ENCODE results near the gene TBC1D23.

The TBC1D23 gene

DNA sequence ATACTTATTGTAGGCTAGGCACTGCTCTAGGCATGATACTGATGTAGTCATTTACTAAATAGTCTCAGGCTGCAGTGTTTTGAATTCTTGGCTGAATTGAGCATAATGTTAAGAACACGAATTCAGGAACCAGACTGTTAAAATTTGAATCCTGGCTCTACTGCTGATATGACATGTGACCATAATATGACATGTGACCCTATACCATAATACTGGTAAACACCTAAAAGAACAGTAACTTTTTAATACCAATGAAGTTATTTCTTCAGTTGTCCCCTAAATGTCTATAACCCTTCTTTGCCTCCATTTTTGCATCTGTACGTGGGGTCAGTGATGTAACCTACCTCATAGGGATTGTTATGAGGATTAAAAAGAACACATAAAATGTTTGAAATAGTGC is 18.1 kb downstream of the TBC1D23 start:
- TF ChIP-seq, protein P1, sequence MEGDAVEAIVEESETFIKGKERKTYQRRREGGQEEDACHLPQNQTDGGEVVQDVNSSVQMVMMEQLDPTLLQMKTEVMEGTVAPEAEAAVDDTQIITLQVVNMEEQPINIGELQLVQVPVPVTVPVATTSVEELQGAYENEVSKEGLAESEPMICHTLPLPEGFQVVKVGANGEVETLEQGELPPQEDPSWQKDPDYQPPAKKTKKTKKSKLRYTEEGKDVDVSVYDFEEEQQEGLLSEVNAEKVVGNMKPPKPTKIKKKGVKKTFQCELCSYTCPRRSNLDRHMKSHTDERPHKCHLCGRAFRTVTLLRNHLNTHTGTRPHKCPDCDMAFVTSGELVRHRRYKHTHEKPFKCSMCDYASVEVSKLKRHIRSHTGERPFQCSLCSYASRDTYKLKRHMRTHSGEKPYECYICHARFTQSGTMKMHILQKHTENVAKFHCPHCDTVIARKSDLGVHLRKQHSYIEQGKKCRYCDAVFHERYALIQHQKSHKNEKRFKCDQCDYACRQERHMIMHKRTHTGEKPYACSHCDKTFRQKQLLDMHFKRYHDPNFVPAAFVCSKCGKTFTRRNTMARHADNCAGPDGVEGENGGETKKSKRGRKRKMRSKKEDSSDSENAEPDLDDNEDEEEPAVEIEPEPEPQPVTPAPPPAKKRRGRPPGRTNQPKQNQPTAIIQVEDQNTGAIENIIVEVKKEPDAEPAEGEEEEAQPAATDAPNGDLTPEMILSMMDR (IDR thresholded peaks at IDR 0.05; ENCODE audit: extremely low read depth, insufficient read depth, missing control alignments): no peak
- no peak for DNase-seq (ENCODE audit: low spot score)
- in situ Hi-C loops (cut with MboI; ENCODE audit: low pct_unique_long_range_greater_than_20kb, low sequenced_read_pairs, unreplicated experiment): no loop called here

DNA sequence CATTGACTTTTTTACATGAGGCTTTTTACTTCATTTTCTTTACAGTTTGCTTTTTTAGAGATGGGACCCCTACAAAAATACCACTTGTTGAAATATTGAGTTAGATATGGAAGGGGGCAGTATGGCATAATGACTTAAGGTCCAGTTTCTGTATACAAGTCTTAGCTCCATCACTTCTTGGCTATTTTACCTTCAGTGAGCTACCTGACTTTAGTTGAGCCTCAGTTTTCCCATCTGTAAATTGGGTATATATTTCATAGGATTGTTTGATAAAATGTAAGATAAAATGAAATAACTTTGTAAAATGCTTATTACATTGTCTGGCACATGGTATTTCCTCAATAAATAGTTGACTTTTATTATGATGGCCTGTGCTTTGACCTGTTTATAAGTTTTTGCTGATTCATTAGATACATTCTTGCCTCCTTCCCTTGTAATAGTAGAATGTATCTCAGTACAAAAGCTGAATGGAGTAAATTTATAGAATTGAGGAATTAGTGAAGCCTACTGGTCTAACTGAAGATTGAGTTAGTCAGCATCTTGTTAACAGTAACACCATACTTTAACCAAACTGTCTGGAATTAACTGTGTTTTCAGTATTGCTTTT is 27.6 kb downstream of the TBC1D23 start:
- no peak for DNase-seq (ENCODE audit: low spot score)
- TF ChIP-seq, protein P1 (IDR thresholded peaks at IDR 0.05; ENCODE audit: extremely low read depth, insufficient read depth, missing control alignments): no peak
- in situ Hi-C loops (cut with MboI; ENCODE audit: low pct_unique_long_range_greater_than_20kb, low sequenced_read_pairs, unreplicated experiment): no loop called here

GRCh38 chr3:100289339-100289738 is 28.5 kb downstream of the TBC1D23 start:
- in situ Hi-C loops (cut with MboI; ENCODE audit: low pct_unique_long_range_greater_than_20kb, low sequenced_read_pairs, unreplicated experiment): no loop called here
- no peak for DNase-seq (ENCODE audit: low spot score)
- TF ChIP-seq, protein P1 (IDR thresholded peaks at IDR 0.05; ENCODE audit: extremely low read depth, insufficient read depth, missing control alignments): no peak

DNA sequence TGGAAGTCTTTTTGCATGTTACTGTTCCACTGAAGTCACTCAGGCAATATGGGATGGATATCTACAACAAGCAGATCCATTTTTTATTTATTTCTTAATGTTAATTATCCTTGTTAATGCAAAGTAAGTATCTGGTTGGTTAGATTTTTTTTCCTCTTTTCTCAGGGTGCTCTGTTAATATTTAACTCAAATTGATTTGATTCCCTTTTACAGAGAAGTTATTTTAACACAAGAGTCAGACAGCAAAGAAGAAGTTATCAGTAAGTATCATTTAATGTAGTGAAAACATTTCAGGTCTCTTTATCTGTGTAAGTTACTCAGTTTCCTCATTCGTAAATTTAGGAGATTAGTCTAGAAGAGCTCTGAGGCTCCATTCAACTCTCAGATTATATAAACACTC is 34.3 kb downstream of the TBC1D23 start:
- in situ Hi-C loops (cut with MboI; ENCODE audit: low pct_unique_long_range_greater_than_20kb, low sequenced_read_pairs, unreplicated experiment): no loop called here
- no peak for DNase-seq (ENCODE audit: low spot score)
- TF ChIP-seq, protein P1 (IDR thresholded peaks at IDR 0.05; ENCODE audit: extremely low read depth, insufficient read depth, missing control alignments): no peak

GRCh38 chr3:100297784-100298183 is 37.0 kb downstream of the TBC1D23 start:
- DNase-seq (ENCODE audit: low spot score): no peak
- in situ Hi-C loops (cut with MboI; ENCODE audit: low pct_unique_long_range_greater_than_20kb, low sequenced_read_pairs, unreplicated experiment): no loop called here
- TF ChIP-seq, protein P1 (IDR thresholded peaks at IDR 0.05; ENCODE audit: extremely low read depth, insufficient read depth, missing control alignments): no peak

DNA sequence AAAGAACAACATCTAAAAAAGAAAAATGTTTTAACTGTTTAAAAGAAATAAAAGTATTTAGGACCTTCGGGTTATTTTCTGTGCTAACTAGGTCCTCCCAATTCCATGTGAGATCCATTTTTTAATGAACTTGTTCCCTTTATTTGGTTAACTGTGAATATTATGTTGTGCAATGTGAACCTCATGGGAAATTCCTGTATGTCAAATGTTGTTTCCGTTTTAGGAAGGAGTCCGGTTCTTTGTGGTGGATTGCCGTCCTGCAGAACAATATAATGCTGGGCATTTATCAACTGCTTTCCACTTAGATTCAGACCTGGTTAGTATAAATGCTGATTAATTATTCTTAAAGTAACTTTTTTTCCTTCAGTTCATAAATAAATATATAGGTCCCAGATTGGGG is 38.2 kb downstream of the TBC1D23 start:
- TF ChIP-seq, protein P1 (IDR thresholded peaks at IDR 0.05; ENCODE audit: extremely low read depth, insufficient read depth, missing control alignments): no peak
- in situ Hi-C loops (cut with MboI; ENCODE audit: low pct_unique_long_range_greater_than_20kb, low sequenced_read_pairs, unreplicated experiment): no loop called here
- no peak for DNase-seq (ENCODE audit: low spot score)
